K562 (cell line): ENCODE data around the gene URM1. TPM values are rescaled to one million over a fixed set of nuclear protein-coding genes. Genes with fewer than 3 reads are reported as not detected.
A peak's percentile ranks its signal among the peaks of the same experiment; 100 is the strongest.

Experiments used
- BCOR ChIP-seq: fragments of 450-650 bp; IDR thresholded peaks from 2 replicates; pipeline ENCODE4 v1.6.1; 2016
- CBFA2T2 ChIP-seq: fragments of 450-650 bp; conservative IDR thresholded peaks from 2 replicates; pipeline ENCODE4 v1.6.1; 2017; ENCODE audit warnings: mild to moderate bottlenecking
- DEAF1 ChIP-seq: fragments of 450-650 bp; formaldehyde crosslinking; IDR thresholded peaks from 2 replicates; pipeline ENCODE4 v1.4.0; 2020; ENCODE audit warnings: mild to moderate bottlenecking, moderate library complexity
- DLX4 ChIP-seq: fragments of 250-450 bp; sonication (Bioruptor Pico); IDR thresholded peaks from 2 replicates; pipeline ENCODE4 v1.6.1; 2021; ENCODE audit warnings: mild to moderate bottlenecking
- ESRRB ChIP-seq: fragments of 250-450 bp; sonication (Bioruptor Pico); IDR thresholded peaks from 2 replicates; pipeline ENCODE4 v1.5.0; 2020; ENCODE audit warnings: mild to moderate bottlenecking, moderate library complexity, borderline replicate concordance
- KLF13 ChIP-seq: fragments of 450-650 bp; IDR thresholded peaks from 2 replicates; pipeline ENCODE4 v1.6.1; 2016; ENCODE audit warnings: missing genetic modification characterization, low read depth, mild to moderate bottlenecking, missing compliant biosample characterization, moderate library complexity, borderline replicate concordance
- RBFOX2 ChIP-seq: fragments of 200-400 bp; formaldehyde crosslinking; IDR thresholded peaks from 2 replicates; pipeline ENCODE4 v1.6.1; 2017; ENCODE audit warnings: low read depth, mild to moderate bottlenecking, low read length, moderate library complexity
- SMC3 ChIP-seq: conservative IDR thresholded peaks from 2 replicates; pipeline ENCODE4 v1.6.1; 2011; ENCODE audit warnings: low read depth, low read length, improper control_type of control experiment; ENCODE audit not compliant: insufficient read depth
- SNRNP70 ChIP-seq: fragments of 200-400 bp; formaldehyde crosslinking; optimal IDR thresholded peaks from 2 replicates; pipeline ENCODE3; 2017; ENCODE audit warnings: low read depth, low read length
- STAT5A ChIP-seq: IDR thresholded peaks from 2 replicates; pipeline ENCODE4 v1.6.1; 2012; ENCODE audit warnings: low read length, inconsistent platforms, borderline replicate concordance
- U2AF1 ChIP-seq: fragments of 200-400 bp; formaldehyde crosslinking; optimal IDR thresholded peaks from 2 replicates; pipeline ENCODE3; 2017; ENCODE audit warnings: mild to moderate bottlenecking, low read depth, low read length, moderate library complexity
- ZBTB1 ChIP-seq: sonication (generic); formaldehyde crosslinking; IDR thresholded peaks from 2 replicates; pipeline ENCODE4 v1.8.1; 2023; ENCODE audit warnings: missing genetic modification reagents, low read depth, mild to moderate bottlenecking, borderline replicate concordance
- ZBTB11 ChIP-seq, 3 experiments: fragments of 200-800 bp in 1 of 3; fragments of 250-450 bp in 1 of 3; fragments of 450-650 bp in 1 of 3; sonication (Bioruptor Pico) in 1 of 3; sonication (Bioruptor generic) in 1 of 3; formaldehyde crosslinking in 1 of 3; IDR thresholded peaks; 2 replicates each; pipeline versions ENCODE4 v1.6.1 to v1.8.0; 2016 to 2022; ENCODE audit warnings: mild to moderate bottlenecking in 2 of 3, missing genetic modification characterization in 2 of 3, missing compliant biosample characterization in 1 of 3, moderate library complexity in 1 of 3
- ZNF217 ChIP-seq: sonication (generic); formaldehyde crosslinking; IDR thresholded peaks from 2 replicates; pipeline ENCODE4 v1.8.0; 2022; ENCODE audit warnings: mild to moderate bottlenecking, missing genetic modification reagents
- ZNF263 ChIP-seq: sonication (generic); formaldehyde crosslinking; IDR thresholded peaks from 2 replicates; pipeline ENCODE4 v1.8.0; 2022; ENCODE audit warnings: mild to moderate bottlenecking, missing genetic modification reagents, borderline replicate concordance
- ZNF398 ChIP-seq: fragments of 250-450 bp; sonication (Bioruptor Pico); IDR thresholded peaks from 2 replicates; pipeline ENCODE4 v1.8.0; 2021; ENCODE audit warnings: moderate library complexity, mild to moderate bottlenecking, inconsistent platforms
- ZNF431 ChIP-seq: sonication (generic); formaldehyde crosslinking; IDR thresholded peaks from 2 replicates; pipeline ENCODE4 v1.8.0; 2022; ENCODE audit warnings: mild to moderate bottlenecking, missing genetic modification reagents
- ZNF696 ChIP-seq: fragments of 250-450 bp; sonication (Bioruptor Pico); conservative IDR thresholded peaks from 2 replicates; pipeline ENCODE4 v1.4.0; 2020; ENCODE audit warnings: mild to moderate bottlenecking, moderate library complexity
- ZNF76 ChIP-seq: fragments of 250-450 bp; sonication (Bioruptor Pico); IDR thresholded peaks from 2 replicates; pipeline ENCODE4 v1.4.0; 2020; ENCODE audit warnings: mild to moderate bottlenecking, moderate library complexity, borderline replicate concordance
- polyA plus RNA-seq, 8 experiments: library from polyadenylated mRNA; depleted of rRNA in 4 of 8; stranded (reverse) in 5 of 8; unstranded in 3 of 8; fragments of >200 nt; fragmentation: Nextera tagmentation in 2 of 8; fragmentation: Illumina TruSeq in 1 of 8; extraction: Ambion mirVana in 2 of 8; extraction: Trizol in 1 of 8; gene quantifications; 2 replicates each; pipeline versions ENCODE4 v1.2.1 to v1.2.3, GENCODE V29; 2011 to 2014; ENCODE audit warnings: inconsistent platforms in 1 of 8, missing spikeins in 1 of 8
- total RNA-seq, 7 experiments: library from RNA; depleted of rRNA in 6 of 7; stranded (reverse); fragments of >200 nt in 6 of 7; fragmentation: Illumina TruSeq in 2 of 7; extraction: Trizol in 2 of 7; gene quantifications; 2 replicates each; pipeline versions ENCODE4 v1.2.1 to v1.2.3, GENCODE V29; 2011 to 2021; ENCODE audit warnings: low replicate concordance in 1 of 7

The URM1 gene
- total and polyA plus RNA-seq, 9 of the 15 experiments (the other 6 are each of a cell fraction or from before 2014, with no cell fraction given) = 10.1 to 88.9 (median 53.3) TPM

GRCh38 chr9:128339761-128340690 lies 31.1 kb upstream of the URM1 start, which contains the start of gene SLC27A4 (continued):
- TF ChIP-seq BCOR (peak; percentile 93), ESRRB (CRISPR knock-in tag) (no peak), ZNF431 (CRISPR knock-in tag) (no peak), ZBTB1 (CRISPR knock-in tag) (no peak), ZNF263 (no peak), SMC3 (peak; percentile 11; the same call in 1 of the 2 replicates), SNRNP70 (no peak), ZBTB11 (CRISPR knock-in tag; IDR thresholded peaks at IDR 0.05) (0 out of 6 replicates have a peak, but pooled peaks of 1 of the 3 experiments have one; percentile 19), DEAF1 (CRISPR knock-in tag) (no peak), KLF13 (tag) (peak; percentile 57; the same call in 1 of the 2 replicates), DLX4 (no peak), ZNF217 (no peak), CBFA2T2 (peak; percentile 4; the same call in 1 of the 2 replicates), STAT5A (no peak; the same call in 1 of the 2 replicates), ZNF398 (CRISPR knock-in tag) (no peak), ZNF76 (peak; percentile 93), RBFOX2 (peak; percentile 69), ZNF696 (CRISPR knock-in tag) (no peak), U2AF1 (no peak)
